Measurements from ENCODE around the gene ZNF664. TPM values are rescaled to one million over a fixed set of nuclear protein-coding genes. Genes with fewer than 3 reads are reported as not detected.

ZNF664 gene
- 10 to 100 TPM; 55.9 to 69.6 TPM for total RNA-seq
- 63.4 TPM for polyA plus RNA-seq (ENCODE audit: insufficient read depth, low read depth, low replicate concordance)
- long read RNA-seq, donor 1, full-length matches to known transcripts, result 15 of 23 reads
- long read RNA-seq, donor 1, partial matches to known transcripts, result 0 of 23 reads
- long read RNA-seq, donor 1, other reads (novel, unspliced or antisense), result 8 of 23 reads
- long read RNA-seq, donor 2, full-length matches to known transcripts, result 11 of 16 reads
- long read RNA-seq, donor 2, partial matches to known transcripts, result 5 of 16 reads
- long read RNA-seq, donor 2, other reads (novel, unspliced or antisense), result 0 of 16 reads

GRCh38 chr12:123972457-123973401 lies at the start of gene ZNF664, which contains the start of gene CCDC92:
Gene ZNF664, plus strand, starts transcription at chr12:123973215. Its CDS starts 38,930 bp downstream, at chr12:124012145.
Gene CCDC92, minus strand, starts transcription at chr12:123972831. Its CDS starts 28,526 bp downstream, at chr12:123944305.
- Histone ChIP-seq H3K27ac (peak within 1 kb of the TSS; percentile 90 to 92), H3K27me3 (no peaks in the 10 kb centered on the region), H3K4me1 (peaks cover 8% of the 10 kb centered on the region), H3K9me3 (no peaks in the 10 kb centered on the region), H3K4me3 (peak within 1 kb of the TSS; percentile 93 to 98), H3K36me3 (ENCODE audit: low read depth, missing control alignments) (peaks cover 2% of the 10 kb centered on the region)
- TF ChIP-seq POLR2A (IDR thresholded peaks at IDR 0.05) (no peak), CTCF (IDR thresholded peaks at IDR 0.05) (no peak)
- 0% methylated on average over 5 to 69 of the region's 138 CpGs for WGBS, 2 donors
- peak; percentile 93 for DNase-seq
- intact Hi-C loops (cut with DNase I; ENCODE audit: low total_unique reads), result no loop called here

- no peak for TF ChIP-seq POLR2A (IDR thresholded peaks at IDR 0.05)
- TF ChIP-seq CTCF (IDR thresholded peaks at IDR 0.05), result no peak
- no peaks in the 10 kb centered on the region for H3K27me3 ChIP-seq
- intact Hi-C loops (cut with DNase I; ENCODE audit: low total_unique reads), result no loop called here
Measured at GRCh38 chr12:123923927-123924326, 49.1 kb upstream of the ZNF664 start.

GRCh38 chr12:123924539-123924938 lies 48.5 kb upstream of the ZNF664 start:
- Histone ChIP-seq H3K27me3 (no peaks in the 10 kb centered on the region), H3K36me3 (ENCODE audit: low read depth, missing control alignments) (no peaks in the 10 kb centered on the region), H3K4me1 (no peaks in the 10 kb centered on the region), H3K9me3 (no peaks in the 10 kb centered on the region), H3K27ac (no peak overlapping the region), H3K4me3 (no peak overlapping the region)
- DNase-seq, result no peak
- 89 to 90% methylated on average over 4 of the region's 4 CpGs for WGBS, 2 donors
- TF ChIP-seq POLR2A (IDR thresholded peaks at IDR 0.05) (no peak), CTCF (IDR thresholded peaks at IDR 0.05) (no peak)
- intact Hi-C loops (cut with DNase I; ENCODE audit: low total_unique reads), result no loop called here

More at GRCh38 chr12:123923927-123924326, 49.1 kb upstream of the ZNF664 start:
- Histone ChIP-seq H3K4me1 (no peaks in the 10 kb centered on the region), H3K4me3 (no peak overlapping the region), H3K36me3 (ENCODE audit: low read depth, missing control alignments) (no peaks in the 10 kb centered on the region), H3K9me3 (no peaks in the 10 kb centered on the region), H3K27ac (no peak overlapping the region)
- no peak for DNase-seq
- WGBS, 2 donors, result 83% methylated on average over 7 of the region's 7 CpGs

GRCh38 chr12:123928274-123928865 lies 44.6 kb upstream of the ZNF664 start:
- Histone ChIP-seq H3K27ac (no peak overlapping the region), H3K4me3 (no peak overlapping the region), H3K27me3 (no peaks in the 10 kb centered on the region), H3K9me3 (no peaks in the 10 kb centered on the region), H3K4me1 (no peaks in the 10 kb centered on the region), H3K36me3 (ENCODE audit: low read depth, missing control alignments) (no peaks in the 10 kb centered on the region)
- TF ChIP-seq CTCF (IDR thresholded peaks at IDR 0.05), result no peak
- no peak for TF ChIP-seq POLR2A (IDR thresholded peaks at IDR 0.05)
- 75% methylated on average over 7 to 15 of the region's 15 CpGs for WGBS, 2 donors
- DNase-seq, result no peak
- intact Hi-C loops (cut with DNase I; ENCODE audit: low total_unique reads), result no loop called here
